Prostate gland (tissue), 2 donors: ENCODE measurements around the gene INSIG2.

Experiments
- CTCF ChIP-seq, 4 experiments: fragments of 200-600 bp in 2 of 4; fragments of 450-650 bp in 2 of 4; sonication (generic) in 2 of 4; IDR thresholded peaks; 1 replicate in 3 of 4; 2 replicates in 1 of 4; pipeline ENCODE4 v1.5.1; 2016 to 2019; ENCODE audit warnings: antibody characterized with exemption in 4 of 4, mild to moderate bottlenecking in 2 of 4, moderate library complexity in 2 of 4
- POLR2A ChIP-seq: fragments of 450-650 bp; IDR thresholded peaks from one replicate; pipeline ENCODE4 v1.6.1; 2016; ENCODE audit warnings: antibody characterized with exemption, mild to moderate bottlenecking

GRCh38 chr2:118065921-118066511, 22.3 kb upstream of the INSIG2 start:
- no peak for TF ChIP-seq POLR2A
- TF ChIP-seq CTCF (IDR thresholded peaks at IDR 0.05) = no peak
